CD14-positive monocyte (primary cell): ENCODE results near the gene CHID1. TPM values are rescaled to one million over a fixed set of nuclear protein-coding genes. Genes with fewer than 3 reads are reported as not detected.

ENCODE experiments used
- DNase-seq, 3 donors: peaks; one replicate each; pipeline ENCODE4 v3.0.0-alpha.2; 2011 to 2022
- H2AFZ ChIP-seq: 2 replicates; pipeline ENCODE4 v1.6.0; 2012; ENCODE audit warnings: mild to moderate bottlenecking, low read depth, low read length, inconsistent platforms; ENCODE audit not compliant: insufficient read depth, poor library complexity, severe bottlenecking
- H3K27ac ChIP-seq, 2 donors: 1 replicate in 1 of 2; 2 replicates in 1 of 2; pipeline ENCODE4 v1.5.1; 2012 to 2013; ENCODE audit warnings: low read length in 2 of 2, control low read depth in 1 of 2, inconsistent platforms in 1 of 2, low read depth in 1 of 2, mild to moderate bottlenecking in 1 of 2
- H3K27me3 ChIP-seq, 2 donors: one replicate each; pipeline versions ENCODE4 v1.6.0 to v1.6.1; 2011 to 2013; ENCODE audit warnings: low read length in 2 of 2; ENCODE audit not compliant: control insufficient read depth in 2 of 2, insufficient read depth in 2 of 2
- H3K36me3 ChIP-seq, 2 donors: replicated peaks in 1 of 2; 1 replicate in 1 of 2; 2 replicates in 1 of 2; pipeline versions ENCODE4 v1.5.1 to v1.6.1; 2012 to 2013; ENCODE audit warnings: low read length in 2 of 2, control low read depth in 1 of 2, inconsistent platforms in 1 of 2, mild to moderate bottlenecking in 1 of 2; ENCODE audit not compliant: insufficient read depth in 2 of 2, control insufficient read depth in 1 of 2
- H3K4me1 ChIP-seq, 2 donors: 1 replicate in 1 of 2; 2 replicates in 1 of 2; pipeline versions ENCODE4 v1.5.1 to v1.6.1; 2012 to 2013; ENCODE audit warnings: low read length in 2 of 2, control low read depth in 1 of 2, inconsistent platforms in 1 of 2, mild to moderate bottlenecking in 1 of 2, moderate library complexity in 1 of 2; ENCODE audit not compliant: insufficient read depth in 2 of 2, control insufficient read depth in 1 of 2
- H3K4me2 ChIP-seq: replicated peaks from 2 replicates; pipeline ENCODE3; 2012; ENCODE audit warnings: low read length, moderate library complexity, mild to moderate bottlenecking; ENCODE audit not compliant: poor library complexity, severe bottlenecking; ENCODE audit errors: extremely low read depth
- H3K4me3 ChIP-seq, 3 experiments: fragments of 200-600 bp in 1 of 3; sonication (generic) in 1 of 3; replicated peaks in 1 of 3; 1 replicate in 2 of 3; 2 replicates in 1 of 3; pipeline ENCODE4 v1.5.1; 2011 to 2013; ENCODE audit warnings: low read length in 3 of 3, mild to moderate bottlenecking in 3 of 3, control low read depth in 2 of 3, low read depth in 2 of 3, inconsistent platforms in 1 of 3, moderate library complexity in 1 of 3
- H3K79me2 ChIP-seq: 2 replicates; pipeline ENCODE4 v1.6.0; 2012; ENCODE audit warnings: mild to moderate bottlenecking, control low read depth, inconsistent platforms, low read length, moderate library complexity; ENCODE audit not compliant: insufficient read depth
- H3K9ac ChIP-seq: 2 replicates; pipeline ENCODE4 v1.6.0; 2017; ENCODE audit warnings: low read length, mild to moderate bottlenecking; ENCODE audit not compliant: insufficient read depth, poor library complexity, severe bottlenecking
- H3K9me3 ChIP-seq, 2 donors: replicated peaks in 1 of 2; 1 replicate in 1 of 2; 2 replicates in 1 of 2; pipeline versions ENCODE4 v1.5.1 to v1.6.1; 2012 to 2013; ENCODE audit warnings: low read length in 2 of 2, control low read depth in 1 of 2; ENCODE audit not compliant: control insufficient read depth in 1 of 2, insufficient read depth in 1 of 2
- H4K20me1 ChIP-seq: 2 replicates; pipeline ENCODE4 v1.6.0; 2012; ENCODE audit warnings: mild to moderate bottlenecking, low read length, control low read depth, moderate library complexity; ENCODE audit not compliant: insufficient read depth
- H3K27ac Mint-ChIP-seq, 7 donors: one replicate each; pipeline ENCODE4 v1.8.0; 2020; ENCODE audit warnings: mild to moderate bottlenecking in 7 of 7, mixed read lengths in 7 of 7, moderate library complexity in 6 of 7, inconsistent platforms in 2 of 7
- H3K27me3 Mint-ChIP-seq, 3 donors: one replicate each; pipeline ENCODE4 v1.8.0; 2021 to 2022; ENCODE audit warnings: low read depth in 3 of 3, mild to moderate bottlenecking in 3 of 3, mixed read lengths in 3 of 3, moderate library complexity in 3 of 3, inconsistent platforms in 1 of 3
- H3K36me3 Mint-ChIP-seq, 2 donors: one replicate each; pipeline ENCODE4 v1.8.0; 2020; ENCODE audit warnings: mixed read lengths in 2 of 2, inconsistent platforms in 1 of 2, mild to moderate bottlenecking in 1 of 2
- H3K4me1 Mint-ChIP-seq: one replicate; pipeline ENCODE4 v1.8.0; 2020; ENCODE audit warnings: mild to moderate bottlenecking, mixed read lengths
- H3K4me3 Mint-ChIP-seq, 2 donors: one replicate each; pipeline ENCODE4 v1.8.0; 2020; ENCODE audit warnings: mild to moderate bottlenecking in 2 of 2, mixed read lengths in 2 of 2, moderate library complexity in 1 of 2
- H3K9me3 Mint-ChIP-seq, 7 donors: one replicate each; pipeline ENCODE4 v1.8.0; 2020 to 2022; ENCODE audit warnings: mixed read lengths in 7 of 7, mild to moderate bottlenecking in 6 of 7, moderate library complexity in 6 of 7, inconsistent platforms in 2 of 7
- WGBS: methylation state at CpG from one replicate; pipeline ENCODE4 v1.1.5; 2013; ENCODE audit warnings: missing lambda C conversion rate; ENCODE audit not compliant: insufficient coverage; 5-methylcytosine and 5-hydroxymethylcytosine counted together
- intact Hi-C, 2 donors: fragments of 100-400 bp; cut with micrococcal nuclease; formaldehyde crosslinking; loops; one replicate each; pipeline versions ENCODE4 v1.15.0 to v1.15.1; 2023
- polyA plus RNA-seq, 3 donors: library from polyadenylated mRNA; depleted of rRNA in 1 of 3; unstranded in 2 of 3; stranded (reverse) in 1 of 3; fragments of 300-500 nt in 2 of 3; fragments of >200 nt in 1 of 3; fragmentation: Illumina TruSeq in 2 of 3; gene quantifications; 1 replicate in 2 of 3; 2 replicates in 1 of 3; pipeline ENCODE4 v1.2.3, GENCODE V29; 2012 to 2021
- TF ChIP-seq, protein P1 (sequence below): fragments of 200-600 bp; IDR thresholded peaks from one replicate; pipeline ENCODE4 v1.8.0; 2022; ENCODE audit warnings: antibody characterized with exemption, mild to moderate bottlenecking

The CHID1 gene
- polyA plus RNA-seq, 3 donors: 23.2 to 45.4 (median 45.0) TPM

DNA sequence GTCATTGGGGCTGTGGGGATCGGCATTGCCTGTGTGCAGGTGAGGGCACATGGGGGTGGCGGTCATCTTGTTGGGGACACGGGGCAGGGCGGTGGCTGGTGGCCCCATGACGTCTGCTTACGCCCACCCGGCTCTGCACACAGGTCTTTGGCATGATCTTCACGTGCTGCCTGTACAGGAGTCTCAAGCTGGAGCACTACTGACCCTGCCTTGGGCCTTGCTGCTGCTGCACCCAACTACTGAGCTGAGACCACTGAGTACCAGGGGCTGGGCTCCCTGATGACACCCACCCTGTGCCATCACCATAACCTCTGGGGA is 72.7 kb downstream of the CHID1 start:
- peaks cover 35 to 49% of the 10 kb centered on the region in 2 donors for H3K4me1 ChIP-seq
- no peak overlapping the region for H3K4me3 Mint-ChIP-seq
- H3K4me1 Mint-ChIP-seq: peaks cover 38% of the 10 kb centered on the region
- peaks cover 91% of the 10 kb centered on the region for H4K20me1 ChIP-seq
- intact Hi-C loops: no loop called here
- no peak overlapping the region for H3K9ac ChIP-seq
- no peak overlapping the region for H3K27ac ChIP-seq
- H3K27me3 Mint-ChIP-seq: peaks cover 0 to 24% (median 5%) of the 10 kb centered on the region in 3 donors
- no peak overlapping the region for H3K27ac Mint-ChIP-seq
- peaks cover 41 to 46% of the 10 kb centered on the region in 2 donors for H3K36me3 ChIP-seq
- peaks cover 50% of the 10 kb centered on the region for H3K79me2 ChIP-seq
- H3K36me3 Mint-ChIP-seq: peaks cover 43 to 48% of the 10 kb centered on the region in 2 donors
- no peaks in the 10 kb centered on the region for H3K9me3 ChIP-seq
- H2AFZ ChIP-seq: no peak overlapping the region
- no peak overlapping the region for H3K4me3 ChIP-seq
- 90% methylated on average over 8 of the region's 8 CpGs for WGBS
- DNase-seq: no peak
- TF ChIP-seq, protein P1, sequence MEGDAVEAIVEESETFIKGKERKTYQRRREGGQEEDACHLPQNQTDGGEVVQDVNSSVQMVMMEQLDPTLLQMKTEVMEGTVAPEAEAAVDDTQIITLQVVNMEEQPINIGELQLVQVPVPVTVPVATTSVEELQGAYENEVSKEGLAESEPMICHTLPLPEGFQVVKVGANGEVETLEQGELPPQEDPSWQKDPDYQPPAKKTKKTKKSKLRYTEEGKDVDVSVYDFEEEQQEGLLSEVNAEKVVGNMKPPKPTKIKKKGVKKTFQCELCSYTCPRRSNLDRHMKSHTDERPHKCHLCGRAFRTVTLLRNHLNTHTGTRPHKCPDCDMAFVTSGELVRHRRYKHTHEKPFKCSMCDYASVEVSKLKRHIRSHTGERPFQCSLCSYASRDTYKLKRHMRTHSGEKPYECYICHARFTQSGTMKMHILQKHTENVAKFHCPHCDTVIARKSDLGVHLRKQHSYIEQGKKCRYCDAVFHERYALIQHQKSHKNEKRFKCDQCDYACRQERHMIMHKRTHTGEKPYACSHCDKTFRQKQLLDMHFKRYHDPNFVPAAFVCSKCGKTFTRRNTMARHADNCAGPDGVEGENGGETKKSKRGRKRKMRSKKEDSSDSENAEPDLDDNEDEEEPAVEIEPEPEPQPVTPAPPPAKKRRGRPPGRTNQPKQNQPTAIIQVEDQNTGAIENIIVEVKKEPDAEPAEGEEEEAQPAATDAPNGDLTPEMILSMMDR: no peak
- peaks cover 0 to 3% (median 0%) of the 10 kb centered on the region in 7 donors for H3K9me3 Mint-ChIP-seq
- peaks cover 0 to 10% of the 10 kb centered on the region in 2 donors for H3K27me3 ChIP-seq
- no peak overlapping the region for H3K4me2 ChIP-seq

DNA sequence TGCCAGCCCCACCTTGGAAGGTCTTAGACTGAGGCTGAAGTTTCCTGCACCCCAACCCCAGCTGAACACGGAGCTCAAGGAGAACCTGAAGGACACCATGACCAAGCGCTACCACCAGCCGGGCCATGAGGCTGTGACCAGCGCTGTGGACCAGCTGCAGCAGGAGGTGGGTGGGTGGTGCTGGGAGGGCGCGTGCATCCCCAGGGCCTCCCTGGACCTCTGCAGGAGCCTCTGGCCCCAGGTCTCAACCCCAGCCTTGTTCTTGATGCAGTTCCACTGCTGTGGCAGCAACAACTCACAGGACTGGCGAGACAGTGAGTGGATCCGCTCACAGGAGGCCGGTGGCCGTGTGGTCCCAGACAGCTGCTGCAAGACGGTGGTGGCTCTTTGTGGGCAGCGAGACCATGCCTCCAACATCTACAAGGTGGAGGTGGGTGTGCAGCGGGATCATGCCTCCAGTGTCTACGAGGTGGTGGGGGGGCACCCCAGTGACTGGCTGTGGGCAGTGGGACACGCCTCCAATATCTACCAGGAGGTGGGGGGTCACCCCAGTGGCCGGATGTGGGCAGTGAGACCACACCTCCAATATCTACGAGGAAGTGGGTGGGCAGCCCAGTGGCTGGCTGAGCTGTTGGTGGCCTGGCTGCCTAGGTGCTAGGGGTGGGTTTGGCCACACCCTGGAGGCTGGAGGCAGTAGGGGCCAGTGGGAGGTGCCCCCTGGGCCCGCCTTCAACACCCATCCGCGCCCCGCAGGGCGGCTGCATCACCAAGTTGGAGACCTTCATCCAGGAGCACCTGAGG is 73.2 kb downstream of the CHID1 start:
- no peak overlapping the region for H3K4me3 ChIP-seq
- H3K27ac Mint-ChIP-seq: no peak overlapping the region
- no peak for DNase-seq
- no peak overlapping the region for H2AFZ ChIP-seq
- peaks cover 0 to 11% of the 10 kb centered on the region in 2 donors for H3K27me3 ChIP-seq
- no peak overlapping the region for H3K9ac ChIP-seq
- peaks cover 0 to 26% (median 5%) of the 10 kb centered on the region in 3 donors for H3K27me3 Mint-ChIP-seq
- H3K4me1 ChIP-seq: peaks cover 37 to 49% of the 10 kb centered on the region in 2 donors
- no peak overlapping the region for H3K4me2 ChIP-seq
- peaks cover 91% of the 10 kb centered on the region for H4K20me1 ChIP-seq
- no peaks in the 10 kb centered on the region for H3K9me3 ChIP-seq
- WGBS: 92% methylated on average over 16 of the region's 22 CpGs
- H3K79me2 ChIP-seq: peaks cover 50% of the 10 kb centered on the region
- peaks cover 39% of the 10 kb centered on the region for H3K4me1 Mint-ChIP-seq
- peaks cover 41 to 46% of the 10 kb centered on the region in 2 donors for H3K36me3 ChIP-seq
- TF ChIP-seq, protein P1: no peak
- peaks cover 43 to 48% of the 10 kb centered on the region in 2 donors for H3K36me3 Mint-ChIP-seq
- intact Hi-C loops: no loop called here
- H3K4me3 Mint-ChIP-seq: no peak overlapping the region
- H3K9me3 Mint-ChIP-seq: peaks cover 0 to 3% (median 0%) of the 10 kb centered on the region in 7 donors
- no peak overlapping the region for H3K27ac ChIP-seq
